Measurements from ENCODE around the gene ALG9. TPM values are rescaled to one million over a fixed set of nuclear protein-coding genes. Genes with fewer than 3 reads are reported as not detected.

ALG9 gene
- total RNA-seq, 1 experiment from 2014 or later = 28.8 TPM

GRCh38 chr11:111812211-111812610 is 59.2 kb downstream of the ALG9 start:
- ChIA-PET CTCF (no interaction called here), POLR2A (no interaction called here)
- Mint-ChIP-seq H3K4me3 (ENCODE audit: unreplicated experiment) (no peak overlapping the region), H3K4me1 (ENCODE audit: insufficient read depth, unreplicated experiment) (no peaks in the 10 kb centered on the region), H3K27me3 (ENCODE audit: insufficient read depth, unreplicated experiment) (no peaks in the 10 kb centered on the region), H3K9me3 (ENCODE audit: unreplicated experiment) (no peaks in the 10 kb centered on the region), H3K36me3 (ENCODE audit: insufficient read depth, unreplicated experiment) (peaks cover 40% of the 10 kb centered on the region), H3K27ac (ENCODE audit: low read depth, unreplicated experiment) (no peak overlapping the region)
- intact Hi-C loops (cut with micrococcal nuclease) = no loop called here
- no peak for DNase-seq (ENCODE audit: unreplicated experiment)
- TF ChIP-seq CTCF (IDR thresholded peaks at IDR 0.05; ENCODE audit: unreplicated experiment) = no peak
- BruUV-seq (replicated peaks) = no TSS peak

DNA sequence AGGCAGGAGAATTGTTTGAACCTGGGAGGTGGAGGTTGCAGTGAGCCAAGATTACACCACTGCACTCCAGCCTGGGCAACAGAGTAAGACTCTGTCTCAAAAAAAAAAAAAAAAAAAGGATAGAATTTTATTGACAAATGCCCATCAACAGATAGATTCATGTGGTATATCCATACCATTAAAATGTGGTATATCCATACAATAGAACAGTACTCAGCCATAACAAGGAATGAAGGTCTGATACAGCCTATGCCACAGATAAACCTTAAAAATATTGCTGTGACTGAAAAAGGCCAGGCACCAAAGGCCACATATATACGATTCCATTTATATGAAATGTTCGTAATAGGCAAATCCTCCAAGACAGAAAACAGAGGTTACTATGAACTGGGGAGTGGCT is 59.9 kb downstream of the ALG9 start:
- DNase-seq (ENCODE audit: unreplicated experiment) = no peak
- no TSS peak for BruUV-seq (replicated peaks)
- Mint-ChIP-seq H3K36me3 (ENCODE audit: insufficient read depth, unreplicated experiment) (peaks cover 40% of the 10 kb centered on the region), H3K4me1 (ENCODE audit: insufficient read depth, unreplicated experiment) (no peaks in the 10 kb centered on the region), H3K27me3 (ENCODE audit: insufficient read depth, unreplicated experiment) (no peaks in the 10 kb centered on the region), H3K4me3 (ENCODE audit: unreplicated experiment) (no peak overlapping the region), H3K9me3 (ENCODE audit: unreplicated experiment) (no peaks in the 10 kb centered on the region), H3K27ac (ENCODE audit: low read depth, unreplicated experiment) (no peak overlapping the region)
- ChIA-PET CTCF (no interaction called here), POLR2A (no interaction called here)
- TF ChIP-seq CTCF (IDR thresholded peaks at IDR 0.05; ENCODE audit: unreplicated experiment) = no peak
- intact Hi-C loops (cut with micrococcal nuclease) = no loop called here

DNA sequence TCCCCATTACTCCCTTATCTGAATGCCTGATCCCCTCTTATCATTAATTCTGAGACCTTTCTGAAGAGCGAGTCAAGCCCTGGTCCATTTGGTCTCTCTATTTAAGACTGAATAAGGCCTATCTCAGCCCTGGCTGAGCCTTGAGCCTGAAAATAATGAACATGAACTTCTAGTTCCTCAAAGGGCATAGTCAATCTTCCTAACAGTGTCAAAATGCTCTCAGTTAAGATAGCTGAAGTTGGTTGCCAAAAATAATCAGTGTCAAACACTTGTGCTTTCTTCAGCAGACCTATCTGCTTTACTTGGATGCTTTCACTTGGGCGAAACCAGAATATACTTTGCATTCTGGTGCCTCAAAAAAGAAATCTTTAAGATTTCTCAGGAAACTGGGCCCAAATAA is 62.5 kb downstream of the ALG9 start:
- Mint-ChIP-seq H3K9me3 (ENCODE audit: unreplicated experiment) (no peaks in the 10 kb centered on the region), H3K27me3 (ENCODE audit: insufficient read depth, unreplicated experiment) (no peaks in the 10 kb centered on the region), H3K4me1 (ENCODE audit: insufficient read depth, unreplicated experiment) (no peaks in the 10 kb centered on the region), H3K4me3 (ENCODE audit: unreplicated experiment) (no peak overlapping the region), H3K36me3 (ENCODE audit: insufficient read depth, unreplicated experiment) (peaks cover 28% of the 10 kb centered on the region), H3K27ac (ENCODE audit: low read depth, unreplicated experiment) (no peak overlapping the region)
- CTCF ChIA-PET = interaction anchor here (0.9 kb wide), 1 partner anchor 31 kb away, joined by 7 read pairs; no protein-coding TSS in a partner anchor
- TF ChIP-seq CTCF (IDR thresholded peaks at IDR 0.05; ENCODE audit: unreplicated experiment) = no peak
- DNase-seq (ENCODE audit: unreplicated experiment) = no peak
- BruUV-seq (replicated peaks) = no TSS peak
- POLR2A ChIA-PET = no interaction called here
- intact Hi-C loops (cut with micrococcal nuclease) = no loop called here

GRCh38 chr11:111808063-111808588 is 63.3 kb downstream of the ALG9 start:
- CTCF ChIA-PET = interaction anchor here (0.7 to 2.0 kb wide), 4 partner anchors 27 to 354 kb away, joined by 3 to 7 read pairs (median 4); no protein-coding TSS in a partner anchor
- Mint-ChIP-seq H3K27me3 (ENCODE audit: insufficient read depth, unreplicated experiment) (no peaks in the 10 kb centered on the region), H3K4me1 (ENCODE audit: insufficient read depth, unreplicated experiment) (no peaks in the 10 kb centered on the region), H3K36me3 (ENCODE audit: insufficient read depth, unreplicated experiment) (peaks cover 28% of the 10 kb centered on the region), H3K27ac (ENCODE audit: low read depth, unreplicated experiment) (no peak overlapping the region), H3K9me3 (ENCODE audit: unreplicated experiment) (no peaks in the 10 kb centered on the region), H3K4me3 (ENCODE audit: unreplicated experiment) (no peak overlapping the region)
- TF ChIP-seq CTCF (IDR thresholded peaks at IDR 0.05; ENCODE audit: unreplicated experiment) = no peak
- no TSS peak for BruUV-seq (replicated peaks)
- POLR2A ChIA-PET = no interaction called here
- DNase-seq (ENCODE audit: unreplicated experiment) = no peak
- intact Hi-C loops (cut with micrococcal nuclease) = no loop called here
